HT1080 (cell line): ENCODE measurements around the gene CT47B1. TPM values are rescaled to one million over a fixed set of nuclear protein-coding genes. Genes with fewer than 3 reads are reported as not detected.
A peak's percentile ranks its signal among the peaks of the same experiment; 100 is the strongest.
"Not testable (repeated sequence)": the region's sequence is repeated elsewhere in the genome, so short reads cannot be mapped to it uniquely, and the experiment has no call there.

Experiments
- DNase-seq: peaks from one replicate; pipeline ENCODE4 v3.0.0-alpha.2; 2015; ENCODE audit warnings: low read depth
- polyA plus RNA-seq, 2 experiments: library from polyadenylated mRNA; depleted of rRNA; stranded (reverse); fragments of >200 nt; gene quantifications; 2 replicates each; pipeline ENCODE4 v1.2.3, GENCODE V29; 2015
- small RNA-seq: library from RNA; depleted of rRNA; stranded (forward); fragments of <200 nt; gene quantifications from one replicate; pipeline ENCODE3, GENCODE V24; 2014
- total RNA-seq: library from RNA; depleted of rRNA; stranded (reverse); fragments of >200 nt; shearing (Covaris generic); gene quantifications from 2 replicates; pipeline ENCODE4 v1.2.3, GENCODE V29; 2014; rRNA removed

Gene CT47B1
- total RNA-seq = not detected in 2 replicates
- not detected in 2 replicates for polyA plus RNA-seq (2015; cell fraction: cytosol; rRNA removed)
- polyA plus RNA-seq (2015; cell fraction: nucleus; rRNA removed) = not detected in 2 replicates

DNA sequence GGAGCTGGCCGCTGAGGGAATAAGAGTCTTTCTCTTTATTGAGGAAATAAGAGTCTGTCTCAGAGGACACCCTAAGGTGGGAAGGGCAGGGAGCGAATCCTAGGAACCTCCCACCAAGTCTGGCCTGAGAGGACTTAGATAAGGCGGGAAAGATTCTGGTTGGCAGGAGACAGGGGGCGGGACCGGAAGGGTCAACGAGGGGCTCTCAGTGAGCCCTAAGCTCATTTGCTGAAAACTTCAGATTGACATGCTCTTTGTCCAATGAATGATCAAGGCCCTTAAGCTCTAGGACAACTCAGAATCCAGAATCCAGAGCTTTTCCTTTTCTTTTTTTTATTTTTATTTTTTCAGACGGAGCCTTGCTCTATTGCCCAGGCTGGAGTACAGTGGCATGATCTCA is at the start of gene CT47B1:
TSS of gene CT47B1 (minus strand) at position 101 of the 400 bp plus-strand sequence. CDS start 196 bp downstream, outside the sequence.
- DNase-seq = not testable (repeated sequence)

GRCh38 chrX:120874678-120875557 is 748 bp downstream of the CT47B1 start:
- no peak for DNase-seq

- DNase-seq = peak; percentile 5
Measured at GRCh38 chrX:120857240-120857639, 18.4 kb downstream of the CT47B1 start.

DNA sequence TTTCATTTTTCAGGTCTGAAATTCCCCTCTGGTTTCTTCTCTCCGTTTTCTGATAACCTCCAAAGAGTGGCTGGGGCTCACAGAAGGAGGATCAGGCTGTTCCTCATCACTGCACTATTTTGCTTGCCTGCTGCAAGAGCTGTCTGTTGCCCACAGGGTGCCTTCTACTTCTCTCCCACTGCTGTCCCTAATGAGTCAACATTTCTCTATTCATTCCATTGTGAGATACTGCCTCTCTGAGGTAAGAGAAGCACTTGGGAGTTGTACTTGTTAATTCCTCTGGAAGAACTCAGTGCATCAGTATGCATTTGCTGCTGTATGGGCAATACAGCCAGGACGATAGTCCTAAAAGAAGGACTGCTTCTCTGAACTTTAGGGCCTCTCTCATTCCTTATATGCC is 34.8 kb downstream of the CT47B1 start:
- DNase-seq = peak; percentile 52

- peak; percentile 36 for DNase-seq
Measured at GRCh38 chrX:120839491-120839890, 36.2 kb downstream of the CT47B1 start.

- DNase-seq = not testable (repeated sequence)
Measured at GRCh38 chrX:120827213-120827612, 48.5 kb downstream of the CT47B1 start.

DNA sequence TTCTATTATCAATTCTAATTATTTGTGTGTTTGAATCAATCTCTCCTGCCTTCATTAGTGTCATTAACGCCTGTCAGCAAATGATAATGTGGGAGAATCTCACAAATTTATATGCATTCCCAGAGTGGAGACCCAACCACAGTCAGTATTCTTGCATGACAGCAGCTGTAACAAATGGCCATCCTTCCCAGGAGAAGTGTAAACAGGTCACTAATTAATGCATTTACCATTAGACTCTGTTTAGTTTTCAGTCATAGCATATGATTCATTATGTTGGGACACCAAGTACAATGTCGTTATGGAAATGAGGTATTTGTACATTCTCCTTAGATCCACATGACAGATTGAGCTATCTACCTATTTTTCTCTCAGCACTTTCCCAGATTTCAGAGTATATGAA is 50.5 kb downstream of the CT47B1 start:
- DNase-seq = no peak

- DNase-seq = no peak
Measured at GRCh38 chrX:120824021-120824420, 51.6 kb downstream of the CT47B1 start.

DNA sequence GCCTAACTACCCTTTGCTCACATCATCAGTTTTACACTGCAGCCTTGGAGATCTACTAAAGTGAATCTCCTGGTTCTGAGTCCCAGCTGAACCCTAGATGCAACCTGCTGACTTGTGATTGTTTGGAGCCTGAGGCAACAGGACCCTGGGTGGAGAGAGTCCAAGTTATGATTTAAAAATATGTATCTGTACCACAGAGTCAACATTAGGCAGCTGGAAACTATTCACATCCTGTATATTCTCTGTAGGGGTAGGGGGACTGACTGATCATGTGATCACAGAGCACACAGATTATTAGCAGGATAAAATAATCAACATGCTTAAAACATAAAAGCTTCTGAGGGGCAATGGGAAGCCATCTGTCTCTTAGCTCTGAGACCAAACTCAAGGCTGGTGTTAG is 52.1 kb downstream of the CT47B1 start:
- no peak for DNase-seq

Small RNA genes lying within 50 kb of the gene (small RNA-seq; reads per million reads assigned to genes)
- gene AC008162.1 = not detected

Other genes starting within 250 kb of the CT47B1 start
- gene C1GALT1C1, start 245.8 kb downstream of the CT47B1 start, total RNA-seq = 24.4 and 28.6 TPM in 2 replicates
- gene CT47A11, start 61.3 kb upstream of the CT47B1 start, total RNA-seq = not detected in 2 replicates
- gene CT47A10, start 66.2 kb upstream of the CT47B1 start, total RNA-seq = not detected in 2 replicates
- gene CT47A9, start 71.0 kb upstream of the CT47B1 start, total RNA-seq = not detected in 2 replicates
- gene CT47A8, start 75.9 kb upstream of the CT47B1 start, total RNA-seq = not detected in 2 replicates
- 0.17 TPM in 1 of 2 replicates, not detected in the other for gene CT47A7, start 80.7 kb upstream of the CT47B1 start, total RNA-seq
- gene CT47A6, start 85.6 kb upstream of the CT47B1 start, total RNA-seq = 0.47 TPM in 1 of 2 replicates, not detected in the other
- gene CT47A5, start 90.5 kb upstream of the CT47B1 start, total RNA-seq = not detected in 2 replicates
- not detected in 2 replicates for gene CT47A4, start 95.3 kb upstream of the CT47B1 start, total RNA-seq
- gene CT47A3, start 100.2 kb upstream of the CT47B1 start, total RNA-seq = not detected in 2 replicates
- gene CT47A2, start 105.1 kb upstream of the CT47B1 start, total RNA-seq = not detected in 2 replicates
- gene CT47A1, start 109.9 kb upstream of the CT47B1 start, total RNA-seq = not detected in 2 replicates
- gene GLUD2, start 171.7 kb upstream of the CT47B1 start, total RNA-seq = 0.30 and 0.34 TPM in 2 replicates